Stimulated activated CD4-positive, alpha-beta T cell treated with anti-CD3 and anti-CD28 coated beads, Interleukin-1b, Interleukin-23, amount 100 ng/mL, for 1 hour (primary cell): ENCODE measurements around the gene DDX46.
"Not testable (repeated sequence)": the region's sequence is repeated elsewhere in the genome, so short reads cannot be mapped to it uniquely, and the experiment has no call there.

ENCODE experiments used
- DNase-seq, 2 donors: peaks; one replicate each; pipeline ENCODE4 v3.0.0-alpha.2; 2020; ENCODE audit warnings: low read depth in 2 of 2

The DDX46 gene

GRCh38 chr5:134758504-134759341 is at the start of gene DDX46:
Gene DDX46 (plus strand): TSS chr5:134758779. CDS start chr5:134758939, 160 bp downstream.
- peak; percentile 72 to 89 for DNase-seq

GRCh38 chr5:134714120-134714519 is 44.5 kb upstream of the DDX46 start:
- DNase-seq = no peak

- DNase-seq = no peak
Observed at GRCh38 chr5:134714541-134714940, 44.0 kb upstream of the DDX46 start.

GRCh38 chr5:134715466-134715865 is 43.1 kb upstream of the DDX46 start:
- DNase-seq = not testable (repeated sequence)

GRCh38 chr5:134724872-134725271 is 33.7 kb upstream of the DDX46 start:
- no peak for DNase-seq

- DNase-seq = no peak
Observed at GRCh38 chr5:134732819-134733218, 25.8 kb upstream of the DDX46 start.

GRCh38 chr5:134735243-134735642 is 23.3 kb upstream of the DDX46 start:
- DNase-seq = no peak

- no peak for DNase-seq
Observed at GRCh38 chr5:134736173-134736812, 22.3 kb upstream of the DDX46 start.

- peak; percentile 91 to 92 for DNase-seq
Observed at GRCh38 chr5:134738133-134738962, 20.2 kb upstream of the DDX46 start, which contains the start of gene CAMLG. Gene CAMLG (plus strand): TSS chr5:134738548. CDS start chr5:134738621, 73 bp downstream.

- DNase-seq = no peak
Observed at GRCh38 chr5:134738963-134739661, 19.5 kb upstream of the DDX46 start.

GRCh38 chr5:134741052-134741451 is 17.5 kb upstream of the DDX46 start:
- no peak for DNase-seq

- no peak for DNase-seq
Observed at GRCh38 chr5:134742134-134742533, 16.4 kb upstream of the DDX46 start.

- DNase-seq = no peak
Observed at GRCh38 chr5:134749415-134749814, 9.2 kb upstream of the DDX46 start.

GRCh38 chr5:134758176-134758503 is 439 bp upstream of the DDX46 start:
- no peak for DNase-seq

GRCh38 chr5:134767528-134768291 is 9.1 kb downstream of the DDX46 start:
- not testable (repeated sequence) for DNase-seq

GRCh38 chr5:134769206-134769605 is 10.6 kb downstream of the DDX46 start:
- DNase-seq = no peak

- no peak for DNase-seq
Observed at GRCh38 chr5:134772461-134773125, 14.0 kb downstream of the DDX46 start.

- DNase-seq = no peak
Observed at GRCh38 chr5:134777366-134777765, 18.8 kb downstream of the DDX46 start.

- no peak for DNase-seq
Observed at GRCh38 chr5:134784241-134784920, 25.8 kb downstream of the DDX46 start.
